Keratinocyte (primary cell): ENCODE measurements around the gene MS4A18. TPM values are rescaled to one million over a fixed set of nuclear protein-coding genes. Genes with fewer than 3 reads are reported as not detected.

ENCODE experiments used
- DNase-seq: peaks from one replicate; pipeline ENCODE4 v3.0.0-alpha.2; 2011; ENCODE audit warnings: low read depth, missing footprints, low spot score
- FAIRE-seq: peaks from 2 replicates; lab custom pipeline; 2011; peaks lifted over from hg19 to GRCh38; lab: Jason Lieb, UNC
- H2AFZ ChIP-seq: 2 replicates; pipeline ENCODE4 v1.6.0; 2012; ENCODE audit warnings: low read length, control low read depth, inconsistent platforms; ENCODE audit not compliant: control insufficient read depth
- H3K27ac ChIP-seq: 2 replicates; pipeline ENCODE4 v1.5.1; 2011; ENCODE audit warnings: low read length; ENCODE audit not compliant: control insufficient read depth, insufficient read depth
- H3K27me3 ChIP-seq: 3 replicates; pipeline ENCODE4 v1.6.0; 2011; ENCODE audit warnings: low read length; ENCODE audit not compliant: control insufficient read depth, insufficient read depth; ENCODE audit errors: extremely low read depth
- H3K36me3 ChIP-seq, 2 experiments: 2 replicates in 1 of 2; 3 replicates in 1 of 2; pipeline ENCODE4 v1.5.1; 2011; ENCODE audit warnings: low read length in 2 of 2, mild to moderate bottlenecking in 1 of 2; ENCODE audit not compliant: control insufficient read depth in 2 of 2, insufficient read depth in 2 of 2; ENCODE audit errors: extremely low read depth in 1 of 2
- H3K4me1 ChIP-seq: 3 replicates; pipeline ENCODE4 v1.5.1; 2011; ENCODE audit warnings: low read length; ENCODE audit not compliant: control insufficient read depth, insufficient read depth; ENCODE audit errors: extremely low read depth
- H3K4me2 ChIP-seq: 3 replicates; pipeline ENCODE4 v1.6.0; 2011; ENCODE audit warnings: low read depth, low read length; ENCODE audit not compliant: control insufficient read depth, insufficient read depth; ENCODE audit errors: extremely low read depth
- H3K4me3 ChIP-seq, 3 experiments: fragments of 200-600 bp in 1 of 3; sonication (generic) in 1 of 3; 2 replicates in 2 of 3; 3 replicates in 1 of 3; pipeline ENCODE4 v1.5.1; 2011 to 2016; ENCODE audit warnings: low read length in 3 of 3, mild to moderate bottlenecking in 3 of 3, control low read depth in 2 of 3, inconsistent platforms in 1 of 3, low read depth in 1 of 3, mixed read lengths in 1 of 3, mixed run types in 1 of 3, moderate library complexity in 1 of 3; ENCODE audit not compliant: control insufficient read depth in 2 of 3, insufficient read depth in 2 of 3; ENCODE audit errors: extremely low read depth in 1 of 3
- H3K79me2 ChIP-seq: 2 replicates; pipeline ENCODE4 v1.6.0; 2012; ENCODE audit warnings: low read length; ENCODE audit not compliant: control insufficient read depth, insufficient read depth
- H3K9ac ChIP-seq: 3 replicates; pipeline ENCODE4 v1.6.0; 2011; ENCODE audit warnings: low read length; ENCODE audit not compliant: control insufficient read depth, insufficient read depth; ENCODE audit errors: extremely low read depth
- H3K9me1 ChIP-seq: 3 replicates; pipeline ENCODE4 v1.6.0; 2011; ENCODE audit warnings: low read length; ENCODE audit not compliant: control insufficient read depth, insufficient read depth; ENCODE audit errors: extremely low read depth
- H3K9me3 ChIP-seq: 2 replicates; pipeline ENCODE4 v1.5.1; 2012; ENCODE audit warnings: low read depth, low read length; ENCODE audit not compliant: control insufficient read depth
- H4K20me1 ChIP-seq: 3 replicates; pipeline ENCODE4 v1.6.0; 2011; ENCODE audit warnings: low read length; ENCODE audit not compliant: control insufficient read depth, insufficient read depth; ENCODE audit errors: extremely low read depth
- EZH2 ChIP-seq: IDR thresholded peaks from one replicate; pipeline ENCODE4 v1.6.1; 2012; ENCODE audit warnings: inconsistent platforms, mild to moderate bottlenecking, low read length, moderate library complexity
- dilution Hi-C: fragments of 300-500 bp; cut with MboI; formaldehyde crosslinking; loops from one replicate; pipeline ENCODE4 v1.7.0; 2020; ENCODE audit warnings: low sequenced_read_pairs; ENCODE audit not compliant: extremely low pct_ligation_motif_present
- polyA plus RNA-seq, 5 experiments: library from polyadenylated mRNA; depleted of rRNA in 3 of 5; stranded (reverse) in 3 of 5; stranded (forward) in 1 of 5; unstranded in 1 of 5; fragments of >200 nt; gene quantifications; 1 replicate in 1 of 5; 2 replicates in 3 of 5; 3 replicates in 1 of 5; pipeline versions ENCODE4 v1.2.1 to v1.2.3, GENCODE V29; 2011 to 2012; ENCODE audit warnings: missing spikeins in 2 of 5, low read depth in 1 of 5, low replicate concordance in 1 of 5
- TF ChIP-seq, protein P1 (sequence below), 3 experiments: IDR thresholded peaks in 1 of 3; conservative IDR thresholded peaks in 1 of 3; optimal IDR thresholded peaks in 1 of 3; 2 replicates in 2 of 3; 3 replicates in 1 of 3; pipeline versions ENCODE3 to v1.5.1; 2011; ENCODE audit warnings: low read length in 3 of 3, mild to moderate bottlenecking in 3 of 3, moderate library complexity in 2 of 3, control low read depth in 1 of 3, inconsistent platforms in 1 of 3; ENCODE audit not compliant: insufficient read depth in 2 of 3; ENCODE audit errors: extremely low read depth in 1 of 3

Gene MS4A18
- polyA plus RNA-seq, 1 donor (not counting 4 experiments of a cell fraction or from before 2014, with no cell fraction given): not detected

DNA sequence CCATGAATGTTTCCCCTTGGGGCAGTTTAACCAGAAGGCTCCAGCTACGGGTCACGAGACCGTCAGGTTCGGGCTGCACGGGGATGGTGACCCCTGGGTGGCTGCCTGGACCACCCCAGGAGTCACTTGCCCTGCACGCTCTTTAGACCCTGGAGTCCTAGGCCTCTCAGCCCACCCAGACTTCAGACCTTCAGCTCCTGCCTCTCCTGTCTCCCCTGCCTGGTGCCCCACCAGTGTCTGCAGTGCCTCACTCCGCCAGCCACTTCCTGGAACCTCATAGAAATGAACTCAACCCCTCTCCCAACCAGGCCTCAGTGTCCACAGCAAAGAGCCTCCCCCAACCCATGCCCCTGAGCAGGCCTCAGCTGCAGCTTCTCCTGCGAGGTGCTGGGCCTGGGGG lies 48.1 kb downstream of the MS4A18 start:
- H3K4me3 ChIP-seq: no peak overlapping the region
- H3K4me2 ChIP-seq: no peak overlapping the region
- no peaks in the 10 kb centered on the region for H3K36me3 ChIP-seq
- peaks cover 3% of the 10 kb centered on the region for H3K9me1 ChIP-seq
- no peaks in the 10 kb centered on the region for H3K27me3 ChIP-seq
- DNase-seq: no peak
- no peak overlapping the region for H3K27ac ChIP-seq
- peaks cover 9% of the 10 kb centered on the region for H3K4me1 ChIP-seq
- H4K20me1 ChIP-seq: no peaks in the 10 kb centered on the region
- TF ChIP-seq, protein P1, sequence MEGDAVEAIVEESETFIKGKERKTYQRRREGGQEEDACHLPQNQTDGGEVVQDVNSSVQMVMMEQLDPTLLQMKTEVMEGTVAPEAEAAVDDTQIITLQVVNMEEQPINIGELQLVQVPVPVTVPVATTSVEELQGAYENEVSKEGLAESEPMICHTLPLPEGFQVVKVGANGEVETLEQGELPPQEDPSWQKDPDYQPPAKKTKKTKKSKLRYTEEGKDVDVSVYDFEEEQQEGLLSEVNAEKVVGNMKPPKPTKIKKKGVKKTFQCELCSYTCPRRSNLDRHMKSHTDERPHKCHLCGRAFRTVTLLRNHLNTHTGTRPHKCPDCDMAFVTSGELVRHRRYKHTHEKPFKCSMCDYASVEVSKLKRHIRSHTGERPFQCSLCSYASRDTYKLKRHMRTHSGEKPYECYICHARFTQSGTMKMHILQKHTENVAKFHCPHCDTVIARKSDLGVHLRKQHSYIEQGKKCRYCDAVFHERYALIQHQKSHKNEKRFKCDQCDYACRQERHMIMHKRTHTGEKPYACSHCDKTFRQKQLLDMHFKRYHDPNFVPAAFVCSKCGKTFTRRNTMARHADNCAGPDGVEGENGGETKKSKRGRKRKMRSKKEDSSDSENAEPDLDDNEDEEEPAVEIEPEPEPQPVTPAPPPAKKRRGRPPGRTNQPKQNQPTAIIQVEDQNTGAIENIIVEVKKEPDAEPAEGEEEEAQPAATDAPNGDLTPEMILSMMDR (optimal IDR thresholded peaks at IDR 0.05 in 1 of 3, IDR thresholded peaks at IDR 0.05 in 1 of 3, conservative IDR thresholded peaks at IDR 0.05 in 1 of 3; ENCODE audit: extremely low read depth in 1 of 3, insufficient read depth in 2 of 3, low read length in 3 of 3): no peak
- no peak for TF ChIP-seq EZH2
- FAIRE-seq: no peak
- H3K9me3 ChIP-seq: no peaks in the 10 kb centered on the region
- H2AFZ ChIP-seq: no peak overlapping the region
- H3K9ac ChIP-seq: no peak overlapping the region
- dilution Hi-C loops: no loop called here
- no peaks in the 10 kb centered on the region for H3K79me2 ChIP-seq

DNA sequence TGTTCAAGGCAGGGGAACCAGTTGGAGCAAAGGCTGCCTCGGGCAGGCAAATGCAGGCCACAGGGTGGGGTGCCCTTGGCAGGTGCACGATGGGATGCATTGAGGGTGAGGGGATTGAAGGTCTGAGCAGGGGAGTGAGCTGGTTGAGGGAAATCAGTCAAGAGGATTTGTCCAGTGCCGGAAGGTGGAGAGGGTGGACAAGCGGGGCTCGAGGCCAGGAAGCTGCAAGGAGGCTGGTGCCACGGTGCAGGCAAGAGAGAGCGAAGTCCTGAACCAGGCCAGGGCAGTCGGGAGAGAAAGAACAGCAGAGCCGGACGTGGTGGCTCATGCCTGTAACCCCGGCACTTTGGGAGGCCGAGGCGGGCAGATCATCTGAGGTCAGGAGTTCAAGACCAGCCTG lies 50.2 kb downstream of the MS4A18 start:
- Histone ChIP-seq H3K9ac (no peak overlapping the region), H3K4me1 (peaks cover 3% of the 10 kb centered on the region), H3K79me2 (no peaks in the 10 kb centered on the region), H3K4me3 (no peak overlapping the region), H3K4me2 (no peak overlapping the region), H2AFZ (no peak overlapping the region), H3K9me3 (no peaks in the 10 kb centered on the region), H3K27me3 (no peaks in the 10 kb centered on the region), H3K36me3 (no peaks in the 10 kb centered on the region), H3K27ac (no peak overlapping the region), H4K20me1 (no peaks in the 10 kb centered on the region), H3K9me1 (peaks cover under 1% of the 10 kb centered on the region)
- TF ChIP-seq, protein P1 (optimal IDR thresholded peaks at IDR 0.05 in 1 of 3, IDR thresholded peaks at IDR 0.05 in 1 of 3, conservative IDR thresholded peaks at IDR 0.05 in 1 of 3; ENCODE audit: extremely low read depth in 1 of 3, insufficient read depth in 2 of 3, low read length in 3 of 3): no peak
- dilution Hi-C loops: no loop called here
- DNase-seq (no peak), FAIRE-seq (no peak)
